Activated CD8-positive, alpha-beta memory T cell treated with anti-CD3 and anti-CD28 coated beads for 48 hours (primary cell): ENCODE data around the gene ALDH3A1.

ENCODE experiments used
- DNase-seq, 3 experiments: peaks; one replicate each; pipeline ENCODE4 v3.0.0-alpha.2; 2020; ENCODE audit warnings: low read depth in 2 of 3, low spot score in 2 of 3

Gene ALDH3A1

DNA sequence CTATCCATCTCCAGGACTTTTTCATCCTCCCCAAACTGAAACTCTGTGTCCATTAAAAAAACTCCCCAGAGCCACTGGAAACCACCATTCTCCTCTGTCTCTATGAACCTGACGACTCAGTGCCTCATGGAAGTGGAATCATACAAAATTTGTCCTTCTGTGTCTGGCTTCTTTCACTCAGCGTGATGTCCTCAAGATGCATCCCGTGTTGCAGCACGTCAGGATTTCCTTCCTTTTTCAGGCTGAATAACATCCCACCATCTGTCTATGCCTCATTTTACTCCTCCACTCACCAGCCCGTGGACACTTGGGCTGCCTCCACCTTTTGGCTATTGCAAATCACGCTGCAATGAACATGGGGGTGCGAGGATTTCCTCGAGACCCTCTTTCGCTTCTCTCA is 12.6 kb upstream of the ALDH3A1 start:
- no peak for DNase-seq

DNA sequence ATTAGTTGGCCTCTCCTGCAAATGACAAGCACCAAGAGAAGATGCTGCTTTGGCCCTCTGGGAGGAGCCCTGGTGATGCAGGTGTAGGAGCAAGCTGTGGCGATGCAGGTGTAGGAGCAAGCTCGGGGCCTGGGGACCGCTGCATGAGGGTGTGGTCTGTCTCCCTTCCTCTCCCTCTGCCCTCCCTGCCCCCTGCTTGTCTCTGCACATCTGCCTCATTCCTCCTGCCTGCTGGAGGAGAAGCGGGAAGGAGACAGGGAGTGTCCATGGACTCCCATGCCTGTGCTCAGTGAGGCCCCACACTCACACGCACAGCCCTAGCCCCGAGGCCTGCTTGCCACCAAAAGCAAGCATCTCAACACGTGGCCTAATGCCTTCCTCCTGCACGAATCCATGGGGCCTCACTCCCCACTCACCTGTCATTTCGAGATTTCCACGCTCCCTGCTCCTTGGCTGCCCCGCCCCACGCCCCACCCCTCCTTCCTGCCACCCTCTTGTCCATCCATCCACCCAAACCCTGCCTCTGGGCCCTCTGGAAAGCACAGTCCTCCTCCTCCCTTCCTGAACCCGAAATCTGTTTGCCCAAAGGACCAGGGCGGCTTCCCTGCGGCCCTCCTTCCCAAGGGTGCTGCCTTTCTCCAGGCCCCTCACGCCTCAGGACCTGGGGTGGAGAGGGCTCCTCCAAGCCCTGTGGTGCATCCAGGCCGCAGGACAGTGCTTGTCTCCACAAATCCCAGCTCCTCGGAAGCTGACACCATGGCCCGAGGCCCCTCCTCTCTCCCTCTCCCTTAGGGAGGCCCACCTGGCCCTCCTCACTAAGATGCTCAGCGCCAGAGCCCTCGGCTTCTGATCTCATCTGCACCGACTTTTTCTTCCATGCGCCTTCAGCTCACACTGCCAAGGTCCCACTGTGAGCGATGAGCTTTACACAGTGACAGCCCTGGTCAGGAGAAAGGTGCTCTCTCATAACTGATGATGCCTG is 11.8 kb upstream of the ALDH3A1 start:
- no peak for DNase-seq

GRCh38 chr17:19757536-19758180 is 9.6 kb upstream of the ALDH3A1 start:
- DNase-seq = no peak

GRCh38 chr17:19756546-19756945 is 8.4 kb upstream of the ALDH3A1 start:
- no peak for DNase-seq

DNA sequence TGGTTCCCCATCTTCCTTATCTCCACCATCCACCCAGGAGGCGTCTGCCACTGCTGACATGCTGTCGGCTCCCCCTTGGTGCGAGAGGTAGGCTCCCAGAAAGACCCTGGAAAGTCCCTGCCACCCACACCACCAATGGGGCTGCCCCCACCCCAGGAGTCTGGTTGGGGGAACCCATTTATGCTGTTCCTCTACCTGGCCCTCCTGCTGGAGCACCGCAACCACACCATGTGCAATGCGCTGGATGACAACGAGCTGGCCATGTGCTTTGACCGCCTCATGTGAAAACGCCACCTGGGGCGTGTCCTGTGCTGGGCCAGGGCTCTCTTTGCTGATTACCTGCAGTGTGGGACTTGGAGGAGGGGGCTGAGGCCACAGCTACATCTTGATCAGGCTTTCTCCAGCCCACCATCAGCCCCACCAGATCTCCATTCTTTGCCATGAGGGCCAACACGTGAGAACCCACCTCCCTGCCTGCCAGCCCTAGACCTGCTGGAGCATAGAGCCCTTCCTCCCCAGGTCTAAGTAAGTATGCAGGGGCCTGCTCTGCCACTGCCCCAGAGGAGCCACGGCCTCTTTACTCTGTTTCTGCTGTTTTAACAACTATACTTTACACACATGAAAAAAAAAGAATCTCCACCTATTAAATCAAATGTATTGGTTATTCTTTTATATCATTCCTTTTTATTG is 7.9 kb upstream of the ALDH3A1 start:
- DNase-seq = no peak

DNA sequence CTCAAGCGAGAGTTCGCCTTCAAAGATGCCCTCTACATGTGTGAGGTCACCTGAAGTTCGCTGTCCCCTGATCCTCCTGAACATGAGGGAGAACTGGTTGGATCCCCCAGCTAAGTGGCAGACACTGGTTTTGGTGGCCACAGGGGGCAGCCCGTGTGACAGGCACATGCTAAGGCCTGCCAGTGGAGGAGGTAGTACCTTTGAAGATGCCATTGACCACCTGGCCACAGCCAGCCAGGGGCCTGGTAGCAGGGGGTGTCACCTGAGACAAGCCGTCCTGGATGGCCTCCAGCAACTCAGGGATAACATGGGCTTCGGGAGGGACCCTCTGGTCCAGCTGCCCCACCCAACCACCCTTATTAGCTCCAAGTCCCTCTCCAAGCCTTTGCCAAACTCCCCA is 7.3 kb upstream of the ALDH3A1 start:
- DNase-seq = no peak

GRCh38 chr17:19753661-19754463 is 5.8 kb upstream of the ALDH3A1 start:
- DNase-seq = no peak

DNA sequence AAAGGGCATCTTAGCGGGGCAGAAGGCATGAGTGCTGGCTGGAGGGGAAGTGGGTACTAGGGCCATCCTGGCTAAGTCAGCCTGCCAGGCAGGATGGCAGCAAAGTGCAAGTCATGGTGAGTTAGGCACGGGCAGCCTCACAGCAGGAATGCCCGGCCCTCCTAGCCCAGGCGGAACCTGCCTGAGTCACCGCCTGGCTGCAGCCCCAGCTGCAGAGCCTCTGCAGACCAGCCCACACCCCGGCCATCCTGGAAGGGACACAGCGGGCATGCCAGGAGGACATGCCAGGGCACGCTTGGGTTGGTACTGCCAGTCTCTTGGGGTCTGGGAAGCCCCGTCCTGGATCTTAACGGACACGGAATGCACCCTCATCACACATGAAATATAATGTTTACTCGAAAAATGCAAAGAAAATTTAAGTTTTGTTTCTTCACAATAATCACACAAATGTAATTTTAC is 5.0 kb upstream of the ALDH3A1 start:
- no peak for DNase-seq

GRCh38 chr17:19752216-19753050 is 4.3 kb upstream of the ALDH3A1 start:
- DNase-seq = no peak

DNA sequence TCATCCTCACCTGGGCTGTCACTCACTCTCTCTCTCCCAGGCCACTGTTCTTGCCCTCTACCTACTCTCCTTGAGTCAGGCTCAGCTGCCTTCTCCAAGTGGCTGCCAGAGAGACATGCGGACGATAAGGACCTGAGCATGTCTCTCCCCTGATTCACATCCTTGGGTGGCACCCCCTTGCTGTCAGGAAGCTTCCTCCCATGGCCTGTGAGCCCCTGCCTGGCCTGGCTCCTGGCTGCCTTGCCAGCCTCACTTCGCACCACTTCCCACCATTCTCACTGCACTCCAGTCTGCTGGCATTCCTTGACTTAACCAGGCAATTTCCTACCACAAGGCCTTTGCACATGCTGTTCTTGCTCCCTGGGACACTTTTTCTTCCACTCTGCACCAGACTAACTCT is 2.7 kb upstream of the ALDH3A1 start:
- DNase-seq = no peak

DNA sequence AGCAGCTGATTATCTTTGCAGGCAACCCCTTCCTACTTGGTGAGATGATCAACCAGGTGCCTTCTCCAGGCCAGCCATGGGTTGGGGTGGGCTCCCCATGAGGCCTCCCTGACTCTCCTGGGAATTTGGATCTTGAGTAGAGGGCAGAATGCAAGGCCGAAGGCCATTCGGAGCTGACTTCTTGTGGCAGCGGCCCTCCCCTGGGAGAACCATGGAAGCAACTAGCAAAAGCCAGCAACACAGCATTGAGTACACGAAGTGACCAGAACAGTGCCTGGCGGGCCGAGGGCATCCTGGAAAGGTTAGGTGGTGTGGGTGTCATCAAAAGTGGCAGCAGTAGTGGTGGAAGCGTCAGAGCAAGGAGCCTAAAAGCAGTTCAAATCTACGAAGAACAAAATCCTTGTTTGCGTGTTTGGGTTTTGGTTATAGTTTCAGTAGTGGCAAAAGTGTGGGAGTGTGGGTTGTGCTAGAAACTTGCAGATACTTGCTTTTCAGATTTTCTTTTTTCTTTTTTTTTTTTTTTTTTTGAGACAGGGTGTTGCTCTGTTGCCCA is 2.0 kb upstream of the ALDH3A1 start:
- DNase-seq = no peak

DNA sequence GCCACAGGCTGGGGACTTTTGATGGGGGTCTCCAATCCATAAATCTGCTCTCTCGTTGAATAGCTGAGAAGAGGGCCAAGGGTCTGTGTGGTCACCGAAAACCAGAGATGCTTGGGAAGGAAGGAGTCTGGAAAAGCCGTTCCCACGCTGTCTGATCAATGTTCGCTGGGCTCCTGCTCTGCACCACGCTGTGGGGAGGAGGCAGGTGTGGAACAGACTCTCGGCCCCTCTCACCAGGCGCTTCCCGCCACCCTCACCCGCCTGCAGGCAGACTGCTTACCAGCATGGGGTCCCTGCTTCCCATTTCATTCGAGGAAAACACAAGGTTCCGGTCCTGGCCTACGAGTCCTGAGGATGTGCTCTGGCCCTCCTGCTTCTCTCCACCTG is 702 bp upstream of the ALDH3A1 start:
- no peak for DNase-seq

DNA sequence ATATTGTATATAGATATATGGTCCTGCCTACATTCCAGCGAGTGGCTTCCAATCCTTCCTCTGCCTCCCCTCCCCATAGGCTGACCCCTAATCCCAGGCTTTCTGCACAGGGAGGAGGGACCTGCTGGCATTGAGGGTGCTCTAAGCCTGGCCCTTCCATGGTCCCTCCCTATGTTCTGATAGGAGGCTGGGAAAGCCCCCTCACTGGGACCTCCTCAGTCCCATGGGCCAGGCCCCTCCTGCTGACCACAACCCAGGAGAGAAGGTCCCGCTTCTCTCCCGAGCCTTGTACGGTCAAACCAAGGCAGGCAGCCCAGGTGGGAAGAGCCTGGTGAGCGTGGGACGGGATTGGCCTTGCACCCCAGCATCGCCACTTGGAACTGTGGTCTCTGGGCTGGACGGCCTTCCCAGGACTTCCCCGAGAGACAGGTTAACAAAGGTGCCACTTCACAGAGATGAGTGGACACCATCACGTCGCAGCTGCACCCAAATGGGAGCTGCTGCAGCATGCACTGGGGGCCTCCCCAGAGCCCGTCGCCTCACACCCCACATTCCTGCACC is 859 bp downstream of the ALDH3A1 start:
- no peak for DNase-seq

DNA sequence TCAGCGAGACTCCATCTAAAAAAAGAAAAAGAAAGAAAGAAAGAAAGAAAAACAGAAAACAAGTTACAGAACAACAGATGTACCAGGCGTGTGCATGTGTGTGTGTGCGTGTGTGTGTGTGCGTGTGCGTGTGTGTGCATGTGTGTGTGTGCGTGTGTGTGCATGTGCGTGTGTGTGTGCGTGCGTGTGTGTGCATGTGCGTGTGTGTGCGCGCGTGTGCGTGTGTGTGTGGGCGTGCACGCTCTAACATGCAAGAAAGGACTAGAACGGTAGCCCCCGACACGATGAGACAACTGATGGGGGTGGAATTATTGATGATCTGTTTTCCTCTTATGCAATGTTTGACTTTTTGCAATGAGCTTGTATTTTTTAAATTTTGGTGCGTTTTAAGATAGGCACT is 1.6 kb downstream of the ALDH3A1 start:
- DNase-seq = no peak

GRCh38 chr17:19744922-19745757 is 3.0 kb downstream of the ALDH3A1 start:
- DNase-seq = peak; percentile 66 to 85 (median 71)

DNA sequence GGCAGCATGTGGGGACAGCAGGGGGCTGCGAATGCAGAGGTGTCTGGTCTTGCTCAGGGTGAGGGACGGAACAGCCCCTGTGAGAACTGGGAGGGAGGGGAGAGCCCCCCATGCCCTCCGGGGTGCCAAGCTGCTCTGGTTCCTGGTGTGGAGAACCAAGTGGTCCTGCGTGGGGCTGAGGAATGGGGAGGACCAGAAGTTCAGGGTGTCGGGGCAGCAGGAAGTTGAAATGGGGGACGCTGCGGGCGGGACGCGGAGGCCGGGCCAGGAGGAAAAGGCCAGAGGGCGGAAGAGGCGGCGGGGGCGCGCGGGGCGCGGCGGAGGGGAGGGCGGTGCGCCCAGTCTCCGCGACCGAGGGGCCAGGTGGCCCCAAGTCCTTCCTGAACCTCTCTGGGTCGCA is 3.6 kb downstream of the ALDH3A1 start:
- no peak for DNase-seq

- DNase-seq = no peak
These were observed 4.7 kb downstream of the ALDH3A1 start for GRCh38 chr17:19743101-19744100.
